Measurements from ENCODE around the gene SCAF4. TPM values are rescaled to one million over a fixed set of nuclear protein-coding genes. Genes with fewer than 3 reads are reported as not detected.

The SCAF4 gene
- total RNA-seq, 1 donor from 2014 or later = 60.0 TPM

DNA sequence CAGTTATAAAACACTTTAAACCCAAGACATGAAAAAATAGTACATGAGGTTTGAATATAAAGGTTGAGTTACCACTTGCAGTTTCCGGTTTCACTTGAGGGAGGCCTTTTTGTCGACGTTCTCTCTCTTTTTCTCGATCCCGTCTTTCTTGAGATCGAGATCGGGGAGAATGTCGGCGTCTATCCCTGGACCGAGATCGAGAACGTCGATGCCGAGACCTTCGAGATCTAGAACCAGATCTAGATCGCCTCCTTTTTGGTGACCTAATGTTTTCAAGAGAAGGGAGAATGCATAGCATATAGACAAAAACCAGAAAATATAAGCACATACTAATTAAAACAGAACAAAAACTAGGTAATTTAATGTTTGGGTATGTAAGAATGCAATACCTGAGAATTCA lies 38.7 kb downstream of the SCAF4 start:
- no peaks in the 10 kb centered on the region for H3K27me3 Mint-ChIP-seq
- no peaks in the 10 kb centered on the region for H3K4me1 Mint-ChIP-seq (ENCODE audit: low read depth)
- no peaks in the 10 kb centered on the region for H3K9me3 Mint-ChIP-seq (ENCODE audit: low read depth)
- no peak for DNase-seq (ENCODE audit: low spot score, unreplicated experiment)
- TF ChIP-seq, protein P1, sequence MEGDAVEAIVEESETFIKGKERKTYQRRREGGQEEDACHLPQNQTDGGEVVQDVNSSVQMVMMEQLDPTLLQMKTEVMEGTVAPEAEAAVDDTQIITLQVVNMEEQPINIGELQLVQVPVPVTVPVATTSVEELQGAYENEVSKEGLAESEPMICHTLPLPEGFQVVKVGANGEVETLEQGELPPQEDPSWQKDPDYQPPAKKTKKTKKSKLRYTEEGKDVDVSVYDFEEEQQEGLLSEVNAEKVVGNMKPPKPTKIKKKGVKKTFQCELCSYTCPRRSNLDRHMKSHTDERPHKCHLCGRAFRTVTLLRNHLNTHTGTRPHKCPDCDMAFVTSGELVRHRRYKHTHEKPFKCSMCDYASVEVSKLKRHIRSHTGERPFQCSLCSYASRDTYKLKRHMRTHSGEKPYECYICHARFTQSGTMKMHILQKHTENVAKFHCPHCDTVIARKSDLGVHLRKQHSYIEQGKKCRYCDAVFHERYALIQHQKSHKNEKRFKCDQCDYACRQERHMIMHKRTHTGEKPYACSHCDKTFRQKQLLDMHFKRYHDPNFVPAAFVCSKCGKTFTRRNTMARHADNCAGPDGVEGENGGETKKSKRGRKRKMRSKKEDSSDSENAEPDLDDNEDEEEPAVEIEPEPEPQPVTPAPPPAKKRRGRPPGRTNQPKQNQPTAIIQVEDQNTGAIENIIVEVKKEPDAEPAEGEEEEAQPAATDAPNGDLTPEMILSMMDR (IDR thresholded peaks at IDR 0.05; ENCODE audit: unreplicated experiment) = no peak
- peaks cover 47% of the 10 kb centered on the region for H3K36me3 Mint-ChIP-seq (ENCODE audit: insufficient read depth)
- H3K27ac Mint-ChIP-seq = no peak overlapping the region
- no peak overlapping the region for H3K4me3 Mint-ChIP-seq (ENCODE audit: low read depth)

DNA sequence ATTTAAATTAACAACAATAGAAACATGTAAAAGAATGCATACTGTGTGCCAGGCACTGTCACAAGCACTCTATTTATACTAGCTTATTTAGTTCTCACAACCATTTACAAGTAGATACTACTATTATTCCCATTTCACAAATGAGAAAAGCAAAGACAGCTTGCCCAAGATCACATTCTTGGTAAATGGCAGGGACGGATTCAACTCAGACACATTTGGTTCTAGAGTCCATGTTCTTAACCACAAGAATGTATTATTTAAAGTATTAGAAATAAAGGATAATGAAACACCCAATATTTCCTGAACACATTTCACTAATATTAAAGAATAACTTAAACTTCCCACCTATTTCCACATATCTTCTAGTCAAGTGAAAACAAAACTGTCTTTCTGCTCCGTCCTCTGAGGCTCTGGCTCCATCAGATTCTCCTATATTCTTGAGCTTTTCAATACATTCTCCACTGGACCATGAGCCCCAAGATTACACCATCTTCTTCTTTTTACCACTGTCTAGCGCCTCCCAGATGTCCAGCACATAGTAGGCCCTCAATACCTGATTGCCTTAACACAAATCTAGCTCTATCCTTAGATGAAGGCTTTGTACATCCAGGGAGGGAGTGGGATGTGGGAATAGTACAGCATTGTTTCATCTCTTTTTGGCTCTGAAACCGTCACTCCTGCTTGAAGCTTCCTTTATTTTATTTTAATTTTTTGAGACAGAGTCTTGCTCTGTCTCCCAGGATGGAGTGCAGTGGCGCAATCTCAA lies 43.1 kb downstream of the SCAF4 start:
- TF ChIP-seq, protein P1 (IDR thresholded peaks at IDR 0.05; ENCODE audit: unreplicated experiment) = no peak
- Mint-ChIP-seq H3K27me3 (no peaks in the 10 kb centered on the region), H3K36me3 (ENCODE audit: insufficient read depth) (peaks cover 49% of the 10 kb centered on the region), H3K27ac (no peak overlapping the region), H3K9me3 (ENCODE audit: low read depth) (no peaks in the 10 kb centered on the region), H3K4me1 (ENCODE audit: low read depth) (no peaks in the 10 kb centered on the region), H3K4me3 (ENCODE audit: low read depth) (no peak overlapping the region)
- no peak for DNase-seq (ENCODE audit: low spot score, unreplicated experiment)

DNA sequence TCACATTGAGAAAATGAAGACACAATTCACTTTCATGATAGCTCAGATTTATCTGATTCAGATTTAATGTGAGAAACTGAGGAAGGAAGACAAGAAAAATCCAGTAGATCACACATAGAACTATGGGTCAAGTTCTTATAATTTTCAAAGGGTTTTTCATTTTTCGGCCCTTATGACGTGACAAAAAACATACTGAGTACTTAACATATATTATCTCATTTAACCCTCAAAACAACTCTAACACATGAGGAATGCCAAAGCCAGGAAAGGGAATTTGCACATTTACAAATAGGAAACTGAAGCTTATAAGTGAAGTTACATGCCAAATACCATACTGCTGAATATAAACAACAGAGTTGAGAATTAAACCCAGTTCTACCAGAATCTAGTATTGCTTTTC lies 44.8 kb downstream of the SCAF4 start:
- Mint-ChIP-seq H3K4me1 (ENCODE audit: low read depth) (no peaks in the 10 kb centered on the region), H3K27me3 (no peaks in the 10 kb centered on the region), H3K9me3 (ENCODE audit: low read depth) (no peaks in the 10 kb centered on the region), H3K27ac (no peak overlapping the region), H3K4me3 (ENCODE audit: low read depth) (no peak overlapping the region), H3K36me3 (ENCODE audit: insufficient read depth) (peaks cover 41% of the 10 kb centered on the region)
- no peak for DNase-seq (ENCODE audit: low spot score, unreplicated experiment)
- TF ChIP-seq, protein P1 (IDR thresholded peaks at IDR 0.05; ENCODE audit: unreplicated experiment) = no peak

DNA sequence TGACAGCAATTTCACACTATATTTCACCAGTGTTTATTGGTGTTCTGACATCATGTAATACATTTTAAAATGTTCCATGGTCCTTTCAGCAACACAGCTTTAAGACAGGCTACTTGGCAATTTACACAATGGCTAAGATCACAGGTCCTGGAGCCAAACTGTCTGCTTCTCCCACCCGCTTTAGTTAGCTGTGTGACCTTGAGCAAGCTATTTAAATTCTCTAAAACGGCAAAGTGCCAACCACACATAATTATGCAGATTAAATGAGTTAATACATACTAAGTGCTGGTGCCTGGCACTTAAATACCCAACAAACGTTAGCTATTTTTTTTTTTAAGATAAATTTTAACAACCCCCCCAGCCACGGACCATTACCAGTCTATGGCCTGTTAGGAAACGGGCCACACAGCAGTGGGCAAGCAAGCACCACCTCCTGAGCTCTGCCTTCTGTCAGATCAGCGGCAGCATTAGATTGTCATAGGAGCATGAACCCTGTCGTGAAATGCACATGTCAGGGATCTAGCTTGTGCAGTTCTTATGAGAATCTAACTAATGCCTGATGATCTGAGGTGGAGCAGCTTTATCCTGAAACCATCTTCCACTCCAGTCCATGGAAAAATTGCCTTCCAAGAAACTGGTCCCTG lies 45.5 kb downstream of the SCAF4 start:
- Mint-ChIP-seq H3K27me3 (no peaks in the 10 kb centered on the region), H3K4me3 (ENCODE audit: low read depth) (no peak overlapping the region), H3K4me1 (ENCODE audit: low read depth) (no peaks in the 10 kb centered on the region), H3K27ac (no peak overlapping the region), H3K36me3 (ENCODE audit: insufficient read depth) (peaks cover 44% of the 10 kb centered on the region), H3K9me3 (ENCODE audit: low read depth) (no peaks in the 10 kb centered on the region)
- TF ChIP-seq, protein P1 (IDR thresholded peaks at IDR 0.05; ENCODE audit: unreplicated experiment) = no peak
- no peak for DNase-seq (ENCODE audit: low spot score, unreplicated experiment)

DNA sequence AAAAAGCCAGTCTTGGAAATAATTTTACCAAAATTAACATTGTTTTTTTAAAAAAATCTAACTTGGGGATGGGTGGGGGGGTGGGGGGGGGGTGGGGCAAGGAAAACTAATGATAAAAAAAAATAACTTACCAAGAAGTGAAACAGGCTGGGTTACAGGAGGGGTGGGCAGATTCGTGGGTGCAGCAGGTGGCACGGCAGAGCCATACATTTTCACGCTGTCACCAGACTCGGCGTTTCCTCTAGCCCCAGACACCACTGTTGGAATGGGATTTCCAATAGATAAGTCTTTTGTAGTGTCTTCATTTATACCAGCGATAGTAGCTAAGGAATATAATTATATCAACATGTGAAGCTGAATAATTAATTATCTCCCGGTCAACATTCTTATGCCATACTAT lies 47.0 kb downstream of the SCAF4 start:
- Mint-ChIP-seq H3K4me3 (ENCODE audit: low read depth) (no peak overlapping the region), H3K27ac (no peak overlapping the region), H3K36me3 (ENCODE audit: insufficient read depth) (peaks cover 36% of the 10 kb centered on the region), H3K9me3 (ENCODE audit: low read depth) (no peaks in the 10 kb centered on the region), H3K27me3 (no peaks in the 10 kb centered on the region), H3K4me1 (ENCODE audit: low read depth) (peaks cover 1% of the 10 kb centered on the region)
- no peak for DNase-seq (ENCODE audit: low spot score, unreplicated experiment)
- TF ChIP-seq, protein P1 (IDR thresholded peaks at IDR 0.05; ENCODE audit: unreplicated experiment) = no peak

Data from progenitor cell of endocrine pancreas (in vitro differentiated cells).